Esophagus (tissue), 2 donors: ENCODE results near the gene COLEC11. TPM values are rescaled to one million over a fixed set of nuclear protein-coding genes. Genes with fewer than 3 reads are reported as not detected.
"Not testable (repeated sequence)": the region's sequence is repeated elsewhere in the genome, so short reads cannot be mapped to it uniquely, and the experiment has no call there.

Experiments used
- H3K27ac ChIP-seq, 2 donors: one replicate each; pipeline ENCODE4 v1.5.1; 2013; ENCODE audit warnings: low read depth in 2 of 2, mild to moderate bottlenecking in 2 of 2, inconsistent platforms in 1 of 2, low read length in 1 of 2, moderate library complexity in 1 of 2
- H3K27me3 ChIP-seq, 2 donors: one replicate each; pipeline ENCODE4 v1.6.1; 2013; ENCODE audit warnings: low read length in 2 of 2, control low read depth in 1 of 2, mild to moderate bottlenecking in 1 of 2; ENCODE audit not compliant: insufficient read depth in 2 of 2, control insufficient read depth in 1 of 2
- H3K36me3 ChIP-seq, 2 donors: one replicate each; pipeline ENCODE4 v1.6.1; 2013; ENCODE audit warnings: low read length in 1 of 2; ENCODE audit not compliant: control insufficient read depth in 2 of 2, insufficient read depth in 2 of 2
- H3K4me1 ChIP-seq, 2 donors: one replicate each; pipeline ENCODE4 v1.6.1; 2013; ENCODE audit warnings: low read length in 1 of 2; ENCODE audit not compliant: control insufficient read depth in 2 of 2, insufficient read depth in 2 of 2
- H3K4me3 ChIP-seq, 2 donors: one replicate each; pipeline ENCODE4 v1.5.1; 2013; ENCODE audit warnings: low read length in 2 of 2, mild to moderate bottlenecking in 2 of 2, low read depth in 1 of 2, moderate library complexity in 1 of 2
- H3K9me3 ChIP-seq, 2 donors: one replicate each; pipeline ENCODE4 v1.6.1; 2013; ENCODE audit warnings: mild to moderate bottlenecking in 2 of 2, low read depth in 1 of 2, low read length in 1 of 2, moderate library complexity in 1 of 2; ENCODE audit not compliant: control insufficient read depth in 2 of 2, insufficient read depth in 1 of 2
- WGBS, 2 donors: extraction: QIAGEN DNeasy Blood & Tissue Kit; methylation state at CpG; one replicate each; pipeline ENCODE4 v1.1.7; 2013; 5-methylcytosine and 5-hydroxymethylcytosine counted together
- polyA plus RNA-seq, 2 donors: library from polyadenylated mRNA; stranded (reverse); fragments of 200-250 nt; gene quantifications; one replicate each; pipeline ENCODE4 v1.2.3, GENCODE V29; 2013
- donor health status: healthy with polysubstance abuse.
- donor health status: Bipolar disorder and iron deficiency.

COLEC11 gene
- polyA plus RNA-seq, 2 donors, result 0.43 to 1.3 TPM

DNA sequence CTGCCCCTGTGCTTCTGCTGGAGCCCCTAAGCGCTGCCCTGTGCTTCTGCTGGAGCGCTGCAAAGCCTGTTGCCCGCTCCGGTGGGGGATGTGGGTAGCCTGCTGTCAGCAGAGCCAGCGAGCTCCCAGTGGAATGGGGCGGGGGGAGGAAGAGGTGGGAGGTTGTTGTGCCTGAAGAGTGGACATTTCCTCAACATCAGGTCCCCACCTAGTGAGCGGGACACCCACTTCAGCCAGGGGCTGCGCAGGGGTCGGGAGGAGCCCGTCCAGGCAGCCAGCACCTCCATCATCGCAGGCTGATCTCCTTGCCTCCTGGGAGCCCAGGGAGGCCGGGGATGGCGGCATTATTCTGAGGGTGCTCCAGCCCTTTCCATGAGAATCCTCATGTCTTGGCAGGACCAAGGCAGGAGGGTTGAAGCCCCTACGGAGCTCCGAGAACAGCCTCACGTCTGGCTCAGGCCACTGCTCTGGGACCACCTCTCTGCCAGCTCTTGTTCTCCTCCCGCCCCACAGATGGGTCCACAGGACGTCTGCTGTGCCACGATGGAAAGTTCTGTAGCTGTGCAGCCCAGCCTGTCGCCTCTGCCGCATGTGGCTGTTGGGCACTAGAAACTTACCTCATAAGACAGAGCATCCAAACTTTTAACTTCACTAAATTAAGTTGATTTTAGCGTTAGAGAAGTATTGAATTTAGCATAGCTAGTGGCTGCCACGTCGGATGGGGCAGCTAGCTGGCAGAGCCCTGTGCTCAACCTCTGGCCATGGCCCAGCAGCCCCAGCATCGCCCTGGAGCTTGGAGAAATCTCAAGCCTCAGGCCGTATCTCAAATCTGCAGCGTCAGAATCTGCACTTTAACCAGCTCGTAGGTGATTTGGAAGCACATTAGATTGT is 61.2 kb downstream of the COLEC11 start:
- Histone ChIP-seq H3K27me3 (no peaks in the 10 kb centered on the region), H3K9me3 (no peaks in the 10 kb centered on the region), H3K36me3 (no peaks in the 10 kb centered on the region), H3K27ac (no peak overlapping the region), H3K4me3 (no peak overlapping the region), H3K4me1 (peaks cover 0 to 7% of the 10 kb centered on the region in 2 donors)
- WGBS, 2 donors, result 80 to 83% methylated on average over 28 of the region's 28 CpGs

DNA sequence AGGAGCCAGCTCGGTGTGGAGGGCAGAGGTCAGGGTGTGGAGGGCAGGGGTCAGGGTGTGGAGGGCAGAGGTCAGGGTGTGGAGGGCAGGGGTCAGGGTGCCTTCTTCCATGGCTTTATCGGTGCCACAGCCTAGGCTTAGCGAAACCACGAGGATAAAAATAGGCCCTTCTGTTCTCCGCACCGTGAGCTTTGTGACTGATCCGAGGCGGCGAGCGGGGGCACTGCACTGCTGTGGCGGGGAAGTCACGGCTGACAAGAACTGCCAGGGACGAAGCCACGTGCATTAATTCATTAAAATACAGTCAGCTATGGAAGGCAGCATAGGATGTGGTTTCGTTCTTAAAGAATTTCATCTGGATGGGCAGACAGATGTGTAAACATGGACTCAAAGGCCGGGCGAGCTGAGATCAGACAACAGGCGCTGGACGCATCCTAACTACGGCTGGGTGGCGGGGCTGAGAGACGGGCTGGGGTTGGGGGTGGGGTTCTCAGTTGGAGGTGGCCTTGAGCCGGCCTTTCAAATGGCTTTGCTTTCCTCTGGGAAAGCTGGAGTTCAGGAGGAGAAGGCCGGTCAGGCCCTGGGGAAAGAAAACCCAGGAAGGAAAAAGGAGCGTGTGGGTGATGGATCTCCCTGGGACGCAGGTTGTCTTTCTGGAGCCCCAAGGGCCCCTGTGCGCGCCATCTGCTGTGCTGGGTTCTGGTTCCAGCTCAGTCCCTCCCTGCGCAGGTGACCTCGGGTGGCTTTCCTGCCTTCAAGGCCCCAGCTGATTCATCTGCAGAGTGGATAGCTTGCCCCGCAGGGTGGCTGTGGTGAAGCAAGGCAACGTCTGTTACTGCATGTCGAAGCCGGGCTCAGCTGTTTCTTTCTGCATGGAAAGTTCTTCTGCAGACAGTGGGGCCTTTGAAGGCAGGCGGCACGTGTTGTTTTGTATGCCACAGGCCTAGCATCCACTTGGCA is 62.1 kb downstream of the COLEC11 start:
- Histone ChIP-seq H3K27me3 (no peaks in the 10 kb centered on the region), H3K36me3 (no peaks in the 10 kb centered on the region), H3K27ac (no peak overlapping the region), H3K4me3 (no peak overlapping the region), H3K9me3 (no peaks in the 10 kb centered on the region), H3K4me1 (peaks cover 0 to 2% of the 10 kb centered on the region in 2 donors)
- 72 to 76% methylated on average over 36 of the region's 36 CpGs for WGBS, 2 donors

DNA sequence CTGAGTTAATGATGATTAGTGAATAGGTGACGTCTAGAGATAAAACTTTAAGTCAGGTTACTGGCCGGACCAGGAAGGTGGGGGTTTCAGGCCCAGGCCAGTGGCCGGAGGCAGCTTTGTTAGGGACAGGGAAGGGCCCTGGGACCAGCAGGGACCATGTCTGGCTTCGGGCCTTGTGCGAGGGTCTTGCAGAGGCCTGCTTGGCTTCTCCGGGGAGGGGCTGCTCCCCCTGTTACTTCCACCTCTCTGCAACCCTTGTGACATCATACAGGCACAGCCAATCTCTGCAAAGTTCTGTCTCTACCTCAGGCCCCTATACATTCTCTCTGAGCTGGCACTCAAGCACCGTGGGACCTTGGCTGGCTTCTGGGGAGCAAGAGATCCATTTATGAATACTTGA is 63.0 kb downstream of the COLEC11 start, which contains the start of gene ALLC:
Gene ALLC (plus strand): TSS at position 320 of the 400 bp plus-strand sequence. CDS start 12,958 bp downstream, outside the sequence.
- WGBS, 2 donors, result 76 to 92% methylated on average over 6 to 7 of the region's 7 CpGs
- Histone ChIP-seq H3K27ac (peak within 1 kb of the TSS in 1 of 2 donors; percentile 11), H3K4me1 (peaks cover 0 to 2% of the 10 kb centered on the region in 2 donors), H3K36me3 (no peaks in the 10 kb centered on the region), H3K4me3 (no peak within 1 kb of the TSS), H3K27me3 (no peaks in the 10 kb centered on the region), H3K9me3 (no peaks in the 10 kb centered on the region)

DNA sequence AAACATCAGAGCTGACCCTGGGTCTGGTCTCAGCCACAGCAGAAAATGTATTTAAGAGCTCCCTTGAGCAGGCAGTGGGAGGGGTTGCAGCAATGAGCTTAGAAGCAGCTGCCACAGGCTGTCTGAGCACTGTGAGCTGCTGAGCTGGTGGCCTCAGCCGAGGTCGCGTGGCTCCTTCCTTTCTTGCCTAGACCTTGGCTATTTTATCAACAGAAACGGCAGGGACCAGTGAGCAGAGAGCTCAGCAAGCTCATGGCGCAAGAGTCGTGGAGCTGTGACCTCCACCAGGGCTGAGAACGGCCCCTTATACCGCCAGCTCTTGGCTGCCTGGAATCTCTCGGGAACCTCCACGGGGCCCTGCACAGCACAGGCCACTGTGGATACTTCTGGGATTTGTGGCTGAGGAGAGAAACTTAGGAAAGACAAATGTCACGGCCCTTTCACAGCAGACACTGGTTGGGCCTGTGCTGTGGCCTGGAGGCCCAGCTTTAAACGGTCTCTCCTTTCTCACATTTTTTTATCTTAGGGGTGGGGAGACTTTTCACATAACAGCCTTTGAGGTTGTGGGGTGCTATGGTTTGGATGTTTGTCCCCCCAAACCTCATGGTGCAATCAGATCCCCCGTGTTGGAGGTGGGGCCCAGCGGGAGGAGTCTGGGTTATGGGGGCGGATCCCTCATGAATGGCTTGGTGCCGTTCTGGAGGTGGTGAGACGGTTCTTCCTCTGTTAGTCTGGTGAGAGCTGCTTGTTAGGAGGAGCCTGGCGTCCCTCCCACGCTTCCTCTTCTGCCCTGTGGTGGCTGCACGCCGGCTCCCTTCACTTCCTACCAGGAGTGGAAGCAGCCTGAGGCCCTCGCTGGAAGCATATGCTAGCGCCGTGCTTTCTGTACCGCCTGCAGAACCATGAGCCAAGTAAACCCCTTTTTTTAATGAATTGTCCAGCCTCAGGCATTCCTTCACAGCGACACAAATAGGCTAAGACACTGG is 64.8 kb downstream of the COLEC11 start:
- 78 to 80% methylated on average over 26 of the region's 26 CpGs for WGBS, 2 donors
- H3K27me3 ChIP-seq, result no peaks in the 10 kb centered on the region
- H3K36me3 ChIP-seq, result no peaks in the 10 kb centered on the region
- no peaks in the 10 kb centered on the region for H3K9me3 ChIP-seq
- peaks cover 0 to 2% of the 10 kb centered on the region in 2 donors for H3K4me1 ChIP-seq
- H3K4me3 ChIP-seq, result no peak overlapping the region
- H3K27ac ChIP-seq, result no peak overlapping the region

DNA sequence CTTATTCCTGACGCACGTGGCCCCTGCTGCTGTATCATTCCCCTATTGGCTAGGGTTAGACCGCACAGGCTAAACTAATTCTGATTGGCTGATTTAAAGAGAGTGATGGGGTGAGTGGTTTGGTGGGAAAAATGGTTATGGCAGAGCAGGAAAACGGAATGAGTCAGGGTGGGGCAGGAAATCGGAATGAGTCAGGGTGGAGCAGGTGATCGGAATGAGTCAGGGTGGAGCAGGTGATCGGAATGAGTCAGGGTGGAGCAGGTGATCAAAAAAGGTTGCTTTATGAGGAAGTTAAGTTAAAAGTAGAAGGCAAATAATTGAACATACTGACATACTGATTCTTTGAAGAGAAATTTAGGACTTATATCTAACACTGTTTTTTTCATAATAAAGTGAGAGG is 65.7 kb downstream of the COLEC11 start:
- 65 to 71% methylated on average over 7 of the region's 7 CpGs for WGBS, 2 donors
- not testable (repeated sequence) for H3K27ac ChIP-seq, H3K36me3 ChIP-seq, H3K4me1 ChIP-seq, H3K9me3 ChIP-seq, H3K27me3 ChIP-seq, H3K4me3 ChIP-seq

DNA sequence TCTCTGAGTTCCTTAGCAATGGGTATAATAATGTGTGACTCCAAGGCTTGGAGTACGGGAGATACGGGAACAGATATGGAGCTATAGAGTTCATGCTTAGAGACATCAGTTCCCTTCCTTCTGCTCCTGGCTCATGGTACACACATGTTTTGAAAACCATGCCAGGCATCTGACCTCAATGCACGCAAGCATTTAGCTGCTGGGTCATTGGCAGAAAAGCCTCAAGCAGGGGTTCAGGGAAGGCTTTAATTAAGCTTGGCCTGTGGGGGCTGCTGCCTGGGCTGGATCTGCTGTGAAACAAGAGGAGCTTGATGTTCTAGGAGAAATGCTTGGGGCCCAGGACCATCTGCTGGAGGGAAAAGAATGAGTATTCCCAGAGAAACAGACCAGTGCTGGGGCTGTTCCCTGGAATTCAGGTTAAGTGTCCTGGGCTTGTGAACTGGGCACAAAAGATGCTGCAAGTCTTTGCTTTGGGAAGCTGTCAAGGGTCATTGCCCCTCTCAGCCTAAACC is 66.3 kb downstream of the COLEC11 start:
- 93% methylated on average over 3 of the region's 3 CpGs for WGBS, 2 donors
- H3K27me3 ChIP-seq, result no peaks in the 10 kb centered on the region
- no peaks in the 10 kb centered on the region for H3K36me3 ChIP-seq
- no peaks in the 10 kb centered on the region for H3K4me1 ChIP-seq
- H3K27ac ChIP-seq, result no peak overlapping the region
- no peak overlapping the region for H3K4me3 ChIP-seq
- H3K9me3 ChIP-seq, result no peaks in the 10 kb centered on the region

DNA sequence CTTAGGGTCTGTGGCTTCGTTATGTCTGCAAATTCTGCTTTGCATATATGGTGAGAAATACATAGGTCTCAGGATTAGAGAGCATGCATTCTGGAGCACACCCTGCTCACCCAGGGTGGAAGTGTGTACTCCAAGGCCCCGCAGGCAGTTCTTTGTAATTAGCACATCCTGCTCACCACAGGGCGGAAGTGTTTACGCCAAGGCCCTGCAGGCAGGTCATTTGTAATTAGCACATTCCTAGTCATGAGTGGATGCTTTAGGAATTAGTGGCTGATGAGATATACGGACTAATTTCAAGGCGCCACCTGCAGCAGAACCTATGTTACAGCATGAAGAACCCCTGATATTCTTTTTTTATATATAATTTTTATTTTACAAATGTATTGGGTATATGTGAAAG is 67.3 kb downstream of the COLEC11 start:
- Histone ChIP-seq H3K36me3 (no peaks in the 10 kb centered on the region), H3K4me3 (no peak overlapping the region), H3K9me3 (no peaks in the 10 kb centered on the region), H3K27me3 (no peaks in the 10 kb centered on the region), H3K27ac (no peak overlapping the region), H3K4me1 (no peaks in the 10 kb centered on the region)
- WGBS, 2 donors, result 75 to 82% methylated on average over 6 of the region's 6 CpGs

DNA sequence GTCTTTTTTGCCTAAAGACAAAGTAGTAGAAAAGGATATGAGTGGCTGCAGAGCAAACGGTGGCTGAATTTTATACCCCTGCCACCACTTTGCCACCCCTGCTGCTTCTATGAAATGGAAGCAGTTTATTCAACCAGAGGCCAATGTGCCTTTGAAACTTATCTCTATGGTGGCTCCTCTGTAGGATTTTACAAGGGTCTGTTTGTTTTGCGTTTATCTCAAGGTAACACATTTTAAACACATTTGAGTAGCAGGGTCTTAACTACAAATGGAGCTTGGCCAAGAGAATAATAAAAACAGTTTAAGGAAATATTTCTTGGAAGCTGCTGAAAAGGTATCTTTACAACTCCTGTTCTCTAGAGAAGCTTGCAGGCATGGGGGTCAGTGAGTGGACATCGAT is 69.2 kb downstream of the COLEC11 start:
- Histone ChIP-seq H3K4me1 (no peaks in the 10 kb centered on the region), H3K27ac (no peak overlapping the region), H3K9me3 (no peaks in the 10 kb centered on the region), H3K4me3 (no peak overlapping the region), H3K27me3 (no peaks in the 10 kb centered on the region), H3K36me3 (no peaks in the 10 kb centered on the region)
- 59 to 68% methylated on average over 3 of the region's 3 CpGs for WGBS, 2 donors
